Nephron (organoid): ENCODE results near the gene TRDN.
"Not testable (repeated sequence)": the region's sequence is repeated elsewhere in the genome, so short reads cannot be mapped to it uniquely, and the experiment has no call there.

ENCODE experiments used
- H3K27ac Mint-ChIP-seq, 3 experiments: 2 replicates each; pipeline ENCODE4 v1.8.0; 2020; ENCODE audit warnings: mixed read lengths in 3 of 3, mild to moderate bottlenecking in 2 of 3, moderate library complexity in 1 of 3
- H3K27me3 Mint-ChIP-seq: 2 replicates; pipeline ENCODE4 v1.8.0; 2021; ENCODE audit warnings: low read depth, mild to moderate bottlenecking, moderate library complexity, mixed read lengths
- H3K36me3 Mint-ChIP-seq: 2 replicates; pipeline ENCODE4 v1.8.0; 2020; ENCODE audit warnings: low read depth, mixed read lengths
- H3K4me1 Mint-ChIP-seq: 2 replicates; pipeline ENCODE4 v1.8.0; 2020; ENCODE audit warnings: mixed read lengths
- H3K4me3 Mint-ChIP-seq, 3 experiments: 2 replicates each; pipeline ENCODE4 v1.8.0; 2020; ENCODE audit warnings: mild to moderate bottlenecking in 3 of 3, mixed read lengths in 3 of 3, moderate library complexity in 2 of 3
- H3K9me3 Mint-ChIP-seq: 2 replicates; pipeline ENCODE4 v1.8.0; 2020; ENCODE audit warnings: mixed read lengths
- CTCF ChIP-seq, 3 experiments: fragments of 200-600 bp; sonication (generic); IDR thresholded peaks; one replicate each; pipeline ENCODE4 v1.5.0; 2021; ENCODE audit warnings: antibody characterized with exemption in 3 of 3; ENCODE audit not compliant: unreplicated experiment in 3 of 3

The TRDN gene

GRCh38 chr6:123480986-123481385 is 155.8 kb downstream of the TRDN start:
- Mint-ChIP-seq H3K27ac (no peak overlapping the region), H3K4me1 (no peaks in the 10 kb centered on the region), H3K27me3 (no peaks in the 10 kb centered on the region), H3K9me3 (no peaks in the 10 kb centered on the region), H3K36me3 (no peaks in the 10 kb centered on the region), H3K4me3 (no peak overlapping the region)
- TF ChIP-seq CTCF (IDR thresholded peaks at IDR 0.05; ENCODE audit: unreplicated experiment in 3 of 3) = no peak

GRCh38 chr6:123472025-123472702 is 164.6 kb downstream of the TRDN start:
- not testable (repeated sequence) for H3K36me3 Mint-ChIP-seq, H3K4me1 Mint-ChIP-seq, H3K27me3 Mint-ChIP-seq, H3K4me3 Mint-ChIP-seq, H3K9me3 Mint-ChIP-seq, H3K27ac Mint-ChIP-seq

- H3K4me3 Mint-ChIP-seq = no peak overlapping the region
- no peak for TF ChIP-seq CTCF (IDR thresholded peaks at IDR 0.05; ENCODE audit: unreplicated experiment in 3 of 3)
- no peak overlapping the region for H3K27ac Mint-ChIP-seq
- H3K9me3 Mint-ChIP-seq = peaks cover 4% of the 10 kb centered on the region
- H3K27me3 Mint-ChIP-seq = no peaks in the 10 kb centered on the region
- H3K36me3 Mint-ChIP-seq = no peaks in the 10 kb centered on the region
- no peaks in the 10 kb centered on the region for H3K4me1 Mint-ChIP-seq
These were observed 169.4 kb downstream of the TRDN start for GRCh38 chr6:123467392-123467791.

- no peak for TF ChIP-seq CTCF (IDR thresholded peaks at IDR 0.05; ENCODE audit: unreplicated experiment in 3 of 3)
- H3K4me1 Mint-ChIP-seq = no peaks in the 10 kb centered on the region
- H3K27me3 Mint-ChIP-seq = no peaks in the 10 kb centered on the region
- no peak overlapping the region for H3K4me3 Mint-ChIP-seq
- no peaks in the 10 kb centered on the region for H3K9me3 Mint-ChIP-seq
- no peak overlapping the region for H3K27ac Mint-ChIP-seq
- H3K36me3 Mint-ChIP-seq = no peaks in the 10 kb centered on the region
These were observed 174.6 kb downstream of the TRDN start for GRCh38 chr6:123462152-123462551.

- H3K4me1 Mint-ChIP-seq = no peaks in the 10 kb centered on the region
- TF ChIP-seq CTCF (IDR thresholded peaks at IDR 0.05; ENCODE audit: unreplicated experiment in 3 of 3) = no peak
- H3K27me3 Mint-ChIP-seq = no peaks in the 10 kb centered on the region
- H3K9me3 Mint-ChIP-seq = peaks cover 7% of the 10 kb centered on the region
- no peak overlapping the region for H3K4me3 Mint-ChIP-seq
- no peaks in the 10 kb centered on the region for H3K36me3 Mint-ChIP-seq
- H3K27ac Mint-ChIP-seq = no peak overlapping the region
These were observed 178.5 kb downstream of the TRDN start for GRCh38 chr6:123458218-123458617.

- no peak overlapping the region for H3K4me3 Mint-ChIP-seq
- H3K9me3 Mint-ChIP-seq = peaks cover 20% of the 10 kb centered on the region
- H3K4me1 Mint-ChIP-seq = no peaks in the 10 kb centered on the region
- no peaks in the 10 kb centered on the region for H3K36me3 Mint-ChIP-seq
- no peak overlapping the region for H3K27ac Mint-ChIP-seq
- no peak for TF ChIP-seq CTCF (IDR thresholded peaks at IDR 0.05; ENCODE audit: unreplicated experiment in 3 of 3)
- H3K27me3 Mint-ChIP-seq = no peaks in the 10 kb centered on the region
These were observed 179.9 kb downstream of the TRDN start for GRCh38 chr6:123456836-123457235.
